Cerebellar nuclear complex (tissue), 1 donor: Measurements from ENCODE around the gene ARHGEF37.
"Not testable (repeated sequence)": the region's sequence is repeated elsewhere in the genome, so short reads cannot be mapped to it uniquely, and the experiment has no call there.

Experiments
- DNase-seq, 2 experiments: peaks; one replicate each; lab custom pipeline; 2025; lab: John Stamatoyannopoulos, UW

ARHGEF37 gene, protein sequence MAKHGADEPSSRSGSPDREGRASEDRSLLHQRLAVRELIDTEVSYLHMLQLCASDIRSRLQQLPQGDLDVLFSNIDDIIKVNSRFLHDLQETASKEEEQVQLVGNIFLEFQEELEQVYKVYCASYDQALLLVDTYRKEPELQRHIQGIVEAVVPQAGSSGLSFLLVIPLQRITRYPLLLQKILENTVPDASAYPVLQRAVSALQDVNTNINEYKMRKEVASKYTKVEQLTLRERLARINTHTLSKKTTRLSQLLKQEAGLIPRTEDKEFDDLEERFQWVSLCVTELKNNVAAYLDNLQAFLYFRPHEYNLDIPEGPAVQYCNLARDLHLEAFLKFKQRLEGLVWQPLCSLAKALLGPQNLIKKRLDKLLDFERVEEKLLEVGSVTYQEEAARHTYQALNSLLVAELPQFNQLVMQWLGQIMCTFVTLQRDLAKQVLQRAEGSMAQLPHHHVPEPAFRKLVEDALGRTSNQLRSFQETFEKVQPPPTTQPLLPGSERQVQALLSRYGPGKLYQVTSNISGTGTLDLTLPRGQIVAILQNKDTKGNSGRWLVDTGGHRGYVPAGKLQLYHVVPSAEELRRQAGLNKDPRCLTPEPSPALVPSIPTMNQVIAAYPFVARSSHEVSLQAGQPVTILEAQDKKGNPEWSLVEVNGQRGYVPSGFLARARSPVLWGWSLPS

DNA sequence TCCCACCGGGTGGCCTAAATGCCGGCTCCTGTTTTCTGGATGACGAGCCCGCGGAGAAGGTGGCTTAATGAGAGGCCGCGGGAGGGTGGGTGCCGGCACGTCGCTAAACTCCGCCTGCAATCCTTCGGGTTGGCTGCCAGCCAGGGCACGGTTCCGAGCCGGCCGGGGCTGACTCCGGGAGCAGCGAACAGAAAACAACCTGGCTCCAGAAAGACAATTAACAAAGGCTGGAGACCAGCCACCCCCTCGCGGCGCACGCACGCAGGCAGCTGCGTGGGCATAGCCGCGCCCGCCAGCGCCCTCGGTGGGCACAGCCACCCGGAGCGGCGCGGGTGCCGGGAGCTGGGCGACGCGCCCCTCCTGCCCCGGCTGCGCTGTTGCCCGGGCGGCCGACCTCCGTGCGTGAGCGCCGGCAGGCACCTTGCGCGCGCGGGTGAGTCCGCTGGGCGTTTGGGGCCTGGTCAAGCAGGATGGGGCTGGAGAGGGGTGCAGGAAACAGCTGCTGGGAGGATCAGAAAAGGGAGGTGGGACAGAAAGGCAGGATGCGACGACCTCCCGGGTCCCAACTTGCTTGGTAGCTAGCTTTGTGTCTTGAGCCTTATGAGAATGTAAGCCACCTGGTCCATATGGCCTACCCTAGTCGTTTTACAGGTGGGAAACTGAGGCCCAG lies at the start of gene ARHGEF37:
ARHGEF37 (plus strand) TSS at position 307 of the 670 bp plus-strand sequence. CDS start 16,272 bp downstream, outside the sequence.
- DNase-seq, result peak in 1 of 2 experiments; percentile 48

DNA sequence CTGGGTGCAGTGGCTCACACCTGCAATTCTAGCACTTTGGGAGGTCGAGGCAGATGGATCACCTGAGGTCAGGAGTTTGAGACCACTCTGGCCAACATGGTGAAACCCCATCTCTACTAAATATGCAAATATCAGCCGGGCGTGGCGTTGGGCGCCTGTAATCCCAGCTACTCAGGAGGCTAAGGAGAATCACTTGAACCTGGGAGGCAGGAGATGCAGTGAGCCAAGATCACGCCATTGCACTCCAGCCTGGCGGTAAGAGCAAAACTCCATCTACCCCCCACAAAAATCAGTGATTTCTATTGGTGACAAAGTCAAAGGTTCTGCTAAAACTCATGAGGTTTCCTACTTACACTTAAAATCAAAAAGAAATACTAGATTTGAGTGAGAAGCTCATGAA lies 48.9 kb upstream of the ARHGEF37 start:
- no peak for DNase-seq

DNA sequence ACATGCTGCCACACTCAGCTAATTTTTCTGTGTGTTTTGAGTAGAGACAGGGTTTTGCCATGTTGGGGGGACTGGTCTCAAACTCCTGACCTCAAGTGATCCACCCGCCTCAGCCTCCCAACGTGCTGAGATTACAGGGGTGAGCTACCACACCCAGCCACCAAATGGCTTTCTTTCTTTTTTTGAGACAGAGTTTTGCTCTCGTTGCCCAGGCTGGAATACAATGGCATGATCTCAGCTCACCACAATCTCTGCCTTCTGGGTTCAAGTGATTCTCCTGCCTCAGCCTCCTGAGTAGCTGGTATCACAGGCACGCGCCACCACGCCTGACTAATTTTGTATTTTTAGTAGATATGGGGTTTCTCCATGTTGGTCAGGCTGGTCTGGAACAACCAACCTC lies 45.5 kb upstream of the ARHGEF37 start:
- DNase-seq, result not testable (repeated sequence)

DNA sequence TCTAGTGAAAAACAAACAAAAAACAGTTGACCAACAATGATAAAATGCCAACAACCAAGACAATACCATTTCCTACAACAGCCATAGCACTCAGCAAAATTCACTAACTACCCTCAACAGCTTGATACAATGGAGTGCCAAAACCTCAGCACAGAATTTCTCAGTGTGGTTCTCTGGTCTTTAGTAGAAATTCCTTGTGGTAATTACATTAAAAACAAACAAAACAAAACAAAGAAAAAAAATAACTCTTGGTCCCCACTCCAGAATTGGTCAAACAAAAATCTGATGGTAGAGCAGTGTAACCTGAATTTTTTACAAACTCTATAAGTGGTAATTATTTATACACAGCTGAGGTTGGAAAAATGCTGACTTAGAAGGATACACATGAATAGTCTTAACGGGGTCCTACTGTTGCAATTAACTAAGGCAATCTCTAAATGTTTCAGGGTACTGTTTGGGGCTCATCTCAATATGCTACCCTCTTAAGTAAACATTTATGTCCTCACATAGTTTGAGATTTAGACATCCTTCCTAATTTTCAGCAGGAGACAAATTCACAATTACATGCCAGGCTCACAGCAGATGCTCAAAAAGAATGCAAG lies 43.8 kb upstream of the ARHGEF37 start:
- DNase-seq, result no peak

DNA sequence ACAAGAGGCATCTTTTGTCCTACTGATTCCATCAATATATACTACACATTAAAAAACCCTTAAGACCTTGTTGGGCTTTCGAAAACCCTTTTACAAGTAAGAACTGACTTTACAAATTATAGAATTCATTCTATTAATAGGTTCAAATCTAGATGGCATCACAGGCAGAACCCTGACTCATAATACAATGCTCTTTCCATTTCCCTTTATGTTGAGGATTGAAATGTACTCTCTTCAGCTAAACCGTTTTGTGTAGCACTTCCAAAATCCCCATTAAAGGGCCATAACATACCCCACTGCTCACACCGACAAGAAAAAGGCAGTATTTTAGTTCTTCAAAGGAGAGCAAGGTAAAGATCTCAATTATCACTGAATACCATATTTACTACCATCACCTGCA lies 41.2 kb upstream of the ARHGEF37 start:
- DNase-seq, result no peak

DNA sequence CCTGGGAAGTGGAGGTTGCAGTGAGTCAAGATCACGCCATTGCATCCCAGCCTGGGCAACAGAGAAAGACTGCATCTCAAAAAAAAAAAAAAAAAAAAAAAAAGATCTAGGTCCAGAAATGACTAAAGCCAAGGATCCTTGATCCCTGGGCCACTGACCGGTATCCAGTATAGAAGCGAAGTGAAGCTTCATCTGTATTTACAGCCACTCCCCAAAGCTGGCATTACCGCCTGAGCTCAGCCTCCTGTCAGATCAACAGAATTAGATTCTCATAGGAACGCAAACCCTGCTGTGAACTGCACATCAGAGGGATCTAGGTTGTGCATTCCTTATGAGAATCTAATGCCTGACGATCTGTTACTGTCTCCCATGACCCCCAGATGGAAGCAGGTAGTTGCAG lies 39.4 kb upstream of the ARHGEF37 start:
- no peak for DNase-seq

DNA sequence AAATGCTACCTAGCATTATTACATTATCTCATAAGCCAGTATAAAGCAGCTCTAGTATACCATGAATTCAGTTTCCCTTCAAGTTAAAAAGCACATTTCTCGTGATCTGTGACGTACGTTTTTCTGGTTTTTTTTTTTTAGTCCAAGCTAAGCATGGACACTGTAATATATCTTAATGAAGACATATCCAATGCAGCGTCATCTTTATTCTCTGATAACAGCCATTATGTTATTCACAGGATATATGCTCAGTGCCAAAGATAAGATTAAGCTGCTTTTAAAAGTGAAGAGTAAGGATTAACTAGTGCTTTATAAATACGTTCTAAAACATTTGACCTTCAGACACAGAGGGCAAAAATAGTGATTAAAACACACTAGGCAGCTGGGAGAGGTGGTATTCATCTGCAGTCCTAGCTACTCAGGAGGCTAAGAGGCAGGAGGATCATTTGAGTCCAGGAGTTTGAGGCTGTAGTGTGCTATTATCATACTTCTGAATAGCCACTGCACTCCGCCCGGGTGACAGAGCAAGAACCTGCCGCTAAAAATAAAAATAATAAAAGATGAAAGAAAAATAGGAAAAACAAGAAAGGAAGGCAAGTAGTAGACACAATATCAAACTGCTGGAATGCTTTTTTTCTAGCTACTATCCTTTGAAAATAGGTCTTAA lies 37.8 kb upstream of the ARHGEF37 start:
- DNase-seq, result no peak

DNA sequence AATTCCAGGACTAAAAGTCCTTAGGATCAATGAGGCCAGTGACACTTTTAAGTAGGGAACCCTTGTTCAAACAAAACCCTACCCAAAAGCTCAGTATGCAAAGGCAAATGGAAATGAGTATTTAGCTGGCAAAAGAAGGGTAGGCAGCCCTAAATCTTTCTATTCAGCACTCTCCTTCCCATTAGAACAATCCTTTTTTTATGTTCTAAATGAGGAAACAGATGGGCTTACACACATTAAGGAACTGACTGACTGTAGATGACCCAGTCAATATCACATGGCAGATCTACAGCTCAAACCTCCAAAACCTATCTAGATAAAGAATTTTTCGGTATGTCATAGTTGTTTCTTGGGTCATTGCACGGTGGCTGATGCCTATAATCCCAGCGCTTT lies 37.3 kb upstream of the ARHGEF37 start:
- DNase-seq, result no peak

DNA sequence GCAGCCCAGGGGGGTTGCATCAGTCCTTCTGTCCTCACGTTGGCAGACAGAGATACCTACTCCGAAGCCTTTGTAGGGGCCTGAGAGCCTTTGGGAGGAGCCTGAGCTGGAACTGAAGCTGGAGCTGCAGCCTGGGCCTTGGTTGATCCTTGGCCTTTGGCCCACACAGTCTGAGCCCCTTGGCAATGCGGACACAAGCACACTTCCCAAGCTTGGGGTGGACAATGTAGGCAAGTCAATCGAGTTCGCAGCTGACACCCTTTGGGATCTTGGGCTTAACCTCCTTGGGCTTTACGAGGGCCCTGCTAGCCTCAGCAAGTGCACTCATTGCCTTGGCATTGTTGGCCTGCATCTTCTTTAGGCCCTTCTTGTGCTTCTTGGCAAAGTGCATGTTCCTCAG lies 36.0 kb upstream of the ARHGEF37 start:
- DNase-seq, result no peak

DNA sequence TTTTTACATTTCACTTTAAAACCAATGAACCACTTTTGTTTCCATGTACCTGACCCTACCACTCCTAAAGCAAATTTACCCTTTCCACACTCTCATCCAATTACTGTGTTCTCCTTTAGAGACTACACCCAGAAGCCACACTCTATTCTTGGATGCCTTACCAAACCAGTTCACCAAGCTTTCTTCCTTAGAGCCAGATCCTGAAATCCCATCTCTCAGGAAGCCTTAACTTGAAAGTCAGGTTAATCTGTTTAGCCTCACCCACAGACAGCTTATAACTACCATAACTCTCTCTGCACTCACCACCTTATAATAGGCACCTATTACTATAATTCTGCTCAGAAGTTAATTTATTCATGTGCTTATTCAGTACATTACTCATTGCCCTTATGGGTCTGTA lies 34.3 kb upstream of the ARHGEF37 start:
- DNase-seq, result no peak

DNA sequence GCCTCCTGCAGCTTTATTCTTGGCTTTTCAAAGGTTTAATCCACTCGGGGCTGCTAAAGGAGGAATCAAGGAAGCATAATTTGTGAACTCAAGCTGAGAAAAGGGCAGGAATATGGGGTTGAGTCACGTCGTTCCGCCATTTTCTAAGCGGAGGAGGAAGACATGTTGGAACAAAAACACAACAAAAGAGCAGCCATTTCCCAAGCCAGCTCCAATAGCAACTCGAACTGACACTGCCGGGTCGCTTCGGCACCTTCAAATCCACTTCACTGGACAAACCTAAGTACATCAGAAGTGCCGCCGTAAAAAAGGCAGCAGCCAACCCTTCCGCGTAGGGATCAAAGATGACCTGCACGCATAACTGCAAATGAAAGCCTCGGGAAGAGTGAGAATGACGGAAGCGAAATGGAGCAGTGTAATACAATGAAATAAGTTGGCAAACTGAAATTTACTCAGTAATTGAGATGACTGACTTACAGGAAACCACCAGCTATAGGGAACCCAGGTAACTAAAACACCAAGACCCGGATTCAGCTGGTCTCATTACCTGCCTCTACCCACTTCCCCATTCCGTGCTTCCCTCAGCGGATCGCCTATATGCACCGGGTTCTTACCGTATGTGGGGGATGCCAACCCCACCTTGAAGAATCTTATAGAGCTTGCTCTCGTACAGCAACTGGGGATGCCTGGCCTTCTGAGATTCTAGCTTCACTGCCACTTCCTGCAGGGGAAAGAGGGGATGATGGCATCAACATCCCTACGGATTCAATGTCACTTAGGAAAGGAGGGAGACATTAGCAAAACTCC lies 31.6 kb upstream of the ARHGEF37 start:
- DNase-seq, result no peak

DNA sequence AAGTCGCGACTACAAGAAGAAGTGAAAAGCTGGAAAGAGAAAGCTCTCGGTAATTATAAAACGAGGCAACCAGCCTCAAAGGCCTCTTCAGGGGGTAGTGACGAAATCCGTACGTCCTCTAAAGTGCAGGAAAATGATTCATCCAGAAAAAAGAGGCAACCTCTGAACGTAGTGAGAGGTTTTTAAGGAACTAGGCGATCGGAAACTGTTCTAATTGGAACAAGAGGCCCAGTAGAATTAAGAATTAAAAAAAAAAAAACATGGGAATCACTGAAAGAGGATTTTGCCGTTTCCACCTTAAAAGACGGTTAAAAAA lies 31.1 kb upstream of the ARHGEF37 start:
- no peak for DNase-seq

DNA sequence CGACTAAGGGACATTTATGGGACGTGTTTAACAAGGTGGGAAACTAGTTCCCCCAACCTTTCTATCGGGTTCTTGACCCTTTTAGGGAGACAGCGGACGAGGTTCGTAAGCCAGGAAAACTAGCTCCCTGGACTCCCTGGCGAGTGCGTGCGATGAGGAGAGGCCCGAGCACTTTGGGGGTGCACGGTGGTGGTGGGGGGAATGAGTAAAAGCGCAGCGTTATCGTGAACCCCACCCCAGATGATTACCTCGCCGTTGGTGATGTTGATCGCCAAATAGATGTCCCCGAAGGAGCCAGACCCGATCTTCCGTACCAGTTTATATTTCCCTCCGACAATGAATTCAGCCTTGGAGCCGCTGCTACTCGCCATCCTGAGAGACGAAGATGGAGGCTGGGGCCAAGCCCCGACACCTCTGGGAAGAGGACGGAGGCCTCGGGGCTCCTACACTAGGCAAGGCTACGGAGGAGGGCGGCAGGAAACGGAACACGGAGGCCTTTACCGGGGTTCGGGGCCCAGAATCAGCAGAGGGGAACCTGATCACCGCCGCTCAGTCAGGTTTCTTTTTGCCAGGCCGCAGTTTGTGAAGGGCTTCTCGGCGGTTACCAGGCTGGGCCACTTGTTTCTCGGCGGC lies 30.6 kb upstream of the ARHGEF37 start:
- DNase-seq, result no peak

DNA sequence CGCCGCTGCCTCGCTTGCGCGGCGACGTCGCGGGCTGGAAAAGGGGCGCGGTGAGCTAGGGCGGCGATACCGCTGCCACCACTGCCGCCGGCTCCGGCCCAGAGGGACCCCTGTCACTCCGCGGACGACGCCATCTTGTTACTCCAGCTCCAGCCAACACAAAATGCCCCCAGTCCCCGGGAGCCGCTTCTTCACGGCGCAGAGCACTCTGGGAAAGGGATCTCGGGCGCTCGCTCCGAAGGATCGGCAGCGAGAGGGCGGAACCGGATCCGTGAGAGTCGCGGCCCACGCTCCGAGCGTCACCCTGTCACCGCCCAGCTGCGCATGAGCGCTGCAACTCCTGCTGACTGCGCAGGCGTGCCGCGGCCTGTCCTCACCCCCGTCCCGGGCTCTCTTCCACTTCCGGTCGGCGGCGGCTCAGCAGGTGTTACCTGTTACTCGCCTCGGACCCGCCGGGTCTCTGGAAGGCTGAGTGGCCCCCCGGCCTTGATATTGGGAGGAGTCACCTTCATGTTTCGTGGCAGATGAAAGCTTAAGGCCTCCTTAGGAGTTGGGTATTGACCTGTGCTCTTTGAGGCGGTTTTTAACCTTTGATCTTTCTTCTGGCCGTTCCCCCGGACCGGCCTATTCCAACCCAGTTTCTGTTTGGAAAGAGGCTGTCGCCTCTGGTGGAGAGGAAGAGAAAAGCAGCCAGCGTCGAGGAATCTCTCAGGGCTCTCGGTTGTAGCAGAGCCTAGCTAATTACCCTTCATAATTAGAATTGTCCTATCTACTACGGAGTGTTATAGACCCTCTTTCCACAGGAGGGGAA lies 29.9 kb upstream of the ARHGEF37 start, which contains the start of gene CSNK1A1:
CSNK1A1 (minus strand) TSS at position 213 of the 811 bp plus-strand sequence. CDS start 475 bp downstream, outside the sequence.
- peak; percentile 86 to 89 for DNase-seq

DNA sequence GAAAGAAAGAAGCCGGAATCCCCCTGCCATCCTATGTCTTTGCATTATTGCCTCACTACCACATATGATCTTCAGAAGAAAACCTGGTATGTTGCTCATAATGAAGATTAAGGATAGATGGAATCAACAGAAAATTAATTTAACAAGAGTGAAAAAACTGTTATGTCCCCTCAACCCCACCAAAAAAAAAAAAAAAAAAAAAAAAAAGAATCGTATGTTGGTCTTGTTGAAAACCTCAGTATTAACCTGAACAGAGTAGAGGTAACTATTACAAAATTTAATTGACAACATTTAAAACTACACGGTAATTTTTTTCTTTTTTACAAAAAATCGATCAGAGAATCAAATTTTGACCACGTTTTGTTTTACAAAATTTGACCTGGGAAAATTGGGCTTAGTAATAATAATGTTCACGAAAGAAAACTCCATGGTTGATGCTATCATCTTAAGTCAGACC lies 29.2 kb upstream of the ARHGEF37 start:
- DNase-seq, result no peak

DNA sequence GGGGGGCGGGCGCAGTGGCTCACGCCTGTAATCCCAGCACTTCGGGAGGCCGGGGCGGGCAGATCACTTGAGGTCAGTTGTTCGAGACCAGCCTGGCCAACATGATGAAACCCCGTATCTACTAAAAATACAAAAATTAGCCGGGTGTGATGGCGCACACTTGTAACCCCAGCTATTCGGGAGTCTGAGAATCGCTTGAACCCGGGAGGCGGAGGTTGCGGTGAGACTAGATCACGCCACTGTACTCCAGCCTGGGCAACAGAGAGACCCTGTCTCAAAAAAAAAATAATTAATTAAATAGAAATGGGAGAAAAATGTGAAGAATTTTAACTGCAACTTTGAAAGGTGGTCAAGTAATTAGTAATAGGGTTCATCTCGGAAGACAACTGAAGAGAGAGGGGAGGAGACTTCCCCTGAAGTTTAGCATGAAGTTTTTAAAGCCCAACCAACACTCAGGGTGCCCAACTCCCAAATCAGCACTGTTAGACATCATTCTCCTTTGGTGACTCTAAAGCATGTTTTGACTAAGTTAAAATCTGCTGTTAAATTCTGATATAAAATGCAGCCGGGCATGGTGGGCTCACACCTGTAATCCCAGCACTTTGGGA lies 28.6 kb upstream of the ARHGEF37 start:
- DNase-seq, result no peak

DNA sequence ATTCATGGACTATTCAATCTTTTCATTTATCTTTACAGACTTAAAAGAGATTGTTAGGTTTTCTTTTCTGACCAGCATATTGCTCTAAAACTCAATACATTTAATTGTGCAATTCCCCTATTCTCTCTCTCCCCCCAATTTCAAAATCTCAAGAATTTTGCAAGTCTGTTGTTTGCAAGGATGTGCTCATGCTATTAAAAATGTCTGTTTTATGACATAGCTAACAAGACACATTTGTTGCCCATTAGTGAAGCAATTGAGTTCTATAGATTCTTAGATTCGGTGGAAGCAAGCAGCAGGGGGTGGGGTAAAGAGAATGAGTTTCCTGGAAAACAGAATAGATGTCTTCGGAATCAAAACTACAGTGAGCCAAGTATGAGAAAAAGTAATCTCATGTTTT lies 21.6 kb upstream of the ARHGEF37 start:
- DNase-seq, result no peak

DNA sequence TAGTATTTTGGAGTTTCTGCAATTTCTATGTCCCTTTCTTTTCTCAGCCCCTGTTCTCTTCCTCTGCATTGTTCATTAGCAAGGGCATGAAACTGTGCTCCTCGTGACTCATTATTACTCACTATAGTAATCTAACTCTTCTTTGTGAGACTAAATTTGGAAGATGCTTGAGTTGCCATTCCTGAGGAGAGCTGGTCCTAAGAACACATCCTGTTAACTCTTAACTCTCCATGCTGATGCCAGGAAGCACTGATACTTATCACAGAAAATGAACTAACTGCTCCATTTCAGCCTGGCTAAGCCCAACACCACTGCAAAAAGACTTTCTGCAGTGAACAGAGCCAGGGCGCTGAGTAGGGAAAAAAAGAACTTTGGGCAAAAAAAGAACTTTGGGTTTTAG lies 19.4 kb upstream of the ARHGEF37 start:
- no peak for DNase-seq

DNA sequence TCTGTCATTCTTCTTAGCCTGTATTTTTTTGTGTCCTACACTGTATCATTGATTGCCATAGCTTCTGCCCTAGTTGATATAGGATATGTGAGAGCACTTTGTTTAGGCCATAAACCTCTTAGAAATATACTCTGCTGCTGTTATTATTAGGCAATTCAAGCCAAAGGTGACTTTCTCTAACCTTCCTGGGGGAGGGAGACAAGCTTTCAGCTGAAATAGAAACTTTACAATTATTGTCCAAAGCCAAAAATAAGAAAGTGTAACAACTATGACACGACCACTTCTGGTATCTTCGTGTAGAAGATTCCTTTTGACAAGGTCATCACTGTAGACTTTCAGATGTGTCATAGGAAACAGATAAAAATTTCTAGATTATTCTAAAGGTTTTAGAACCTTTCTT lies 17.8 kb upstream of the ARHGEF37 start:
- DNase-seq, result no peak
